Epithelial cell of esophagus (primary cell): ENCODE data around the gene SSU72.
"Not testable (repeated sequence)": the region's sequence is repeated elsewhere in the genome, so short reads cannot be mapped to it uniquely, and the experiment has no call there.

Source experiments
- DNase-seq: peaks from one replicate; pipeline ENCODE4 v3.0.0; 2010; ENCODE audit warnings: low read depth
- H3K4me3 ChIP-seq: 2 replicates; pipeline ENCODE4 v1.5.1; 2011; ENCODE audit warnings: mild to moderate bottlenecking, low read length, control low read depth
- TF ChIP-seq, protein P1 (sequence below): IDR thresholded peaks from 2 replicates; pipeline ENCODE4 v1.5.1; 2011; ENCODE audit warnings: low read depth, mild to moderate bottlenecking, low read length, control low read depth, inconsistent platforms; ENCODE audit not compliant: insufficient read depth; ENCODE audit errors: missing control alignments

Gene SSU72

GRCh38 chr1:1535201-1536018, 39.3 kb downstream of the SSU72 start:
- TF ChIP-seq, protein P1, sequence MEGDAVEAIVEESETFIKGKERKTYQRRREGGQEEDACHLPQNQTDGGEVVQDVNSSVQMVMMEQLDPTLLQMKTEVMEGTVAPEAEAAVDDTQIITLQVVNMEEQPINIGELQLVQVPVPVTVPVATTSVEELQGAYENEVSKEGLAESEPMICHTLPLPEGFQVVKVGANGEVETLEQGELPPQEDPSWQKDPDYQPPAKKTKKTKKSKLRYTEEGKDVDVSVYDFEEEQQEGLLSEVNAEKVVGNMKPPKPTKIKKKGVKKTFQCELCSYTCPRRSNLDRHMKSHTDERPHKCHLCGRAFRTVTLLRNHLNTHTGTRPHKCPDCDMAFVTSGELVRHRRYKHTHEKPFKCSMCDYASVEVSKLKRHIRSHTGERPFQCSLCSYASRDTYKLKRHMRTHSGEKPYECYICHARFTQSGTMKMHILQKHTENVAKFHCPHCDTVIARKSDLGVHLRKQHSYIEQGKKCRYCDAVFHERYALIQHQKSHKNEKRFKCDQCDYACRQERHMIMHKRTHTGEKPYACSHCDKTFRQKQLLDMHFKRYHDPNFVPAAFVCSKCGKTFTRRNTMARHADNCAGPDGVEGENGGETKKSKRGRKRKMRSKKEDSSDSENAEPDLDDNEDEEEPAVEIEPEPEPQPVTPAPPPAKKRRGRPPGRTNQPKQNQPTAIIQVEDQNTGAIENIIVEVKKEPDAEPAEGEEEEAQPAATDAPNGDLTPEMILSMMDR: no peak
- DNase-seq: no peak
- H3K4me3 ChIP-seq: no peak overlapping the region

- no peak for DNase-seq
- H3K4me3 ChIP-seq: no peak overlapping the region
- TF ChIP-seq, protein P1: no peak
Observed at GRCh38 chr1:1534401-1535154, 40.1 kb downstream of the SSU72 start.

- not testable (repeated sequence) for H3K4me3 ChIP-seq, DNase-seq
Observed at GRCh38 chr1:1533894-1534291, 40.8 kb downstream of the SSU72 start.

GRCh38 chr1:1533176-1533893, 41.3 kb downstream of the SSU72 start:
- H3K4me3 ChIP-seq, DNase-seq: not testable (repeated sequence)

GRCh38 chr1:1531947-1532346, 42.7 kb downstream of the SSU72 start:
- TF ChIP-seq, protein P1: no peak
- no peak overlapping the region for H3K4me3 ChIP-seq
- DNase-seq: no peak

GRCh38 chr1:1529936-1530335, 44.7 kb downstream of the SSU72 start:
- TF ChIP-seq, protein P1: no peak

DNA sequence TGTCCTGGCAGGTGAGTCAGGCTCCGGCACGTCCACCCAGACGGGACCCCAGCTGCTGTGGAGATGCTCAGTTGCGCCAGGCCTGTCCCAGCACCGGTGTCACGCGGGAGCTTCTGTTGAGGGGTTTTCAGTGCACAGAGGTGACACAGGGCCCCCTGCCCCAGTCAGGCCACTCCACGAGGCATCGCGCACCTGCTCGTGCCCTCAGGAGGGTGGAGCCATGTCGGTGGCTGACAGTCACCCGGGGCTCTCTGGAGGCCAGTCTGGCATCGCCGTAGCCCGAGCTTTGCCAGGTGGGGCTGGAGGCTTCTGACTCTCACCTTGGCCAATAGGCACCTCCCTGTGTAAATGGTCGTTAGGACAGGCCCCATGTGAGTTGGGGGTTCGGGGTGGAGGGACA, 45.3 kb downstream of the SSU72 start:
- no peak overlapping the region for H3K4me3 ChIP-seq
- no peak for DNase-seq
- TF ChIP-seq, protein P1: no peak

More at GRCh38 chr1:1529936-1530335, 44.7 kb downstream of the SSU72 start:
- no peak for DNase-seq
- H3K4me3 ChIP-seq: no peak overlapping the region
